ENCODE data around the gene OR4K13.

OR4K13 gene

DNA sequence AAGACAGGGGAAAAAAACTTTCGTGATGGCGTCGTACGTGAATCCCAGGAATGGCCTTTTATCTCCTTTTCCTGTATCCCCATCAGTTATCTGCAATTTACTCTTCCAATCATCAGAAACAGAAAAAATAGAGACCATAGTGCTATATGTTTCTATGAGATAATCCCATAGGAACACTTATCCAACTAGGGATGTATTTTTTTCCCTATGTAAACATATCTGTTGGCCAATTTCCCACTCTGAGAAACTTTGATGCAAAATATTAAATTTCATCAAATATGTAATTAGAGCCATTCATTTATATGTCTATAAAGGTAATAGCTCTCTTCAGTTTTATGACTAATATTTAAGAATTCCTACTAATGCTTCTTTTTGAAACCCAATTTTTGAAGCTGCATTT, at the start of gene OR4K13:
Gene OR4K13, minus strand, starts transcription at position 101 of the 400 bp plus-strand sequence. CDS start 1,280 bp downstream, outside the sequence.
- no peak within 1 kb of the TSS for H3K27ac ChIP-seq
- no peak for DNase-seq (ENCODE audit: low read depth, low spot score)

GRCh38 chr14:20059745-20060144, 23.9 kb upstream of the OR4K13 start, which contains the start of gene OR4L1:
Gene OR4L1, plus strand, starts transcription at chr14:20060045. Its CDS starts 0 bp downstream, at chr14:20060045.
- H3K27ac ChIP-seq: no peak within 1 kb of the TSS
- no peak for DNase-seq (ENCODE audit: low read depth, low spot score)

- no peak for DNase-seq (ENCODE audit: low read depth, low spot score)
- H3K27ac ChIP-seq: no peak overlapping the region
Measured at GRCh38 chr14:20048202-20048601, 12.4 kb upstream of the OR4K13 start.

- H3K27ac ChIP-seq: no peak overlapping the region
- no peak for DNase-seq (ENCODE audit: low read depth, low spot score)
Measured at GRCh38 chr14:20044243-20044642, 8.4 kb upstream of the OR4K13 start.

- DNase-seq (ENCODE audit: low read depth, low spot score): no peak
Measured at GRCh38 chr14:20035449-20035848, 389 bp downstream of the OR4K13 start.

DNA sequence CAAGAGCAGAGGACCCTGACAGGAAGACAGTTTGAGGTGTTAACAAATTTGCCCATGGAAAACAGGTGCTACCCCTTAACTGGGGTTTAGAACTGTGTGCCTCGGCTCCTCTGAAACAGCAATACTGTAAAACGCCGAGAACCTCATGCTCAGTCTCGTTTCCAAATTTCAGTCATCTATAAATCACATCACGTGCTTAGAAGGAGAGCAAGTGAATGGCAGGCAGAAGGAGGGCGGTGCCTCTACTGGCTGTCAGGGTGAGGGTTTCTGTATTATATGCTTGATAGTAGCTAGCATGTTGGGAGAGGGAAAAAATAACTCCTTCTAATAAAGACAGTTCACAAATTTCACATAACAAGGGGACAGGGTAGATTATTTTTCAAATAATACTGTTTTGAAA, 4.8 kb downstream of the OR4K13 start:
- no peak overlapping the region for H3K27ac ChIP-seq
- no peak for DNase-seq (ENCODE audit: low read depth, low spot score)

More at GRCh38 chr14:20035449-20035848, 389 bp downstream of the OR4K13 start:
- H3K27ac ChIP-seq: no peak overlapping the region

- no peak within 1 kb of the TSS for H3K27ac ChIP-seq
Measured at GRCh38 chr14:20019257-20019865, 16.5 kb downstream of the OR4K13 start, which contains the start of gene OR4K14. Gene OR4K14, minus strand, starts transcription at chr14:20019307. Its CDS starts 4,114 bp downstream, at chr14:20015193.

GRCh38 chr14:20008156-20008555, 27.7 kb downstream of the OR4K13 start:
- no peak overlapping the region for H3K27ac ChIP-seq
- DNase-seq (ENCODE audit: low read depth, low spot score): no peak

More at GRCh38 chr14:20019257-20019865, 16.5 kb downstream of the OR4K13 start, which contains the start of gene OR4K14:
- DNase-seq (ENCODE audit: low read depth, low spot score): no peak

DNA sequence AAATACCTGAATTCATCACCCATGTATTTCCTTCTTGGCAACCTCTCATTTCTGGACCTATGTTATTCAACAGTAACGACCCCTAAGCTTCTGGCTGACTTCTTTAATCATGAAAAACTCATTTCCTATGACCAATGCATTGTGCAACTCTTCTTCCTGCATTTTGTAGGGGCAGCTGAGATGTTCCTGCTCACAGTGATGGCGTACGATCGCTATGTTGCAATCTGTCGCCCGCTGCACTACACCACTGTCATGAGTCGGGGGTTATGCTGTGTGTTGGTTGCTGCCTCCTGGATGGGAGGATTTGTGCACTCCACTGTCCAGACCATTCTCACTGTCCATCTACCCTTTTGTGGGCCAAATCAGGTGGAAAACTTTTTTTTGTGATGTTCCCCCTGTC, 33.5 kb downstream of the OR4K13 start:
- no peak overlapping the region for H3K27ac ChIP-seq
- no peak for DNase-seq (ENCODE audit: low read depth, low spot score)

- H3K27ac ChIP-seq: no peak within 1 kb of the TSS
- DNase-seq (ENCODE audit: low read depth, low spot score): no peak
Measured at GRCh38 chr14:20001863-20002262, 34.0 kb downstream of the OR4K13 start, which contains the start of gene OR4Q2. Gene OR4Q2, plus strand, starts transcription at chr14:20002163.

- no peak for DNase-seq (ENCODE audit: low read depth, low spot score)
- H3K27ac ChIP-seq: no peak overlapping the region
Measured at GRCh38 chr14:19993438-19993837, 42.4 kb downstream of the OR4K13 start.

All from epithelial cell of prostate (primary cell).